GM12878 (cell line): ENCODE measurements around the gene PIPOX. TPM values are rescaled to one million over a fixed set of nuclear protein-coding genes. Genes with fewer than 3 reads are reported as not detected.

Experiments
- ATAC-seq: fragments of 200-7000 bp; cut with Tn5 transposase; 3 replicates; pipeline ENCODE4 v1.9.1; 2020; ENCODE audit warnings: mild to moderate bottlenecking, moderate library complexity
- BruUV-seq: library from RNA; stranded (reverse); fragments of 400-500 nt; replicated peaks from 2 replicates; lab custom pipeline; 2021; lab: Mats Ljungman, UMichigan
- CTCF ChIA-PET: fragments of 300-600 bp; sonication (Branson Sonifier 250); formaldehyde crosslinking; extraction: SDS; loops from one replicate; lab custom pipeline; 2021; ENCODE audit warnings: inconsistent platforms; lab: Yijun Ruan, JAX
- POLR2A ChIA-PET: fragments of 350-600 bp; formaldehyde crosslinking; extraction: SDS; loops from one replicate; lab custom pipeline; 2021; ENCODE audit warnings: inconsistent platforms; lab: Charles Lee
- RAD21 ChIA-PET: fragments of 300-600 bp; sonication (Branson Sonifier 250); formaldehyde crosslinking; loops from one replicate; lab custom pipeline; 2023; ENCODE audit warnings: antibody characterized with exemption; ENCODE audit not compliant: unreplicated experiment; lab: Charles Lee
- SMC1A ChIA-PET: fragments of 300-600 bp; sonication (Branson Sonifier 250); formaldehyde crosslinking; loops from one replicate; lab custom pipeline; 2023; ENCODE audit not compliant: unreplicated experiment, uncharacterized antibody; lab: Charles Lee
- DNase-seq: peaks from one replicate; pipeline ENCODE4 v3.0.0-alpha.2; 2011; ENCODE audit warnings: low read depth, low spot score
- FAIRE-seq: peaks from 3 replicates; lab custom pipeline; 2011; peaks lifted over from hg19 to GRCh38; lab: Jason Lieb, UNC
- H2AFZ ChIP-seq: 2 replicates; pipeline ENCODE4 v1.6.0; 2011; ENCODE audit warnings: low read depth, low read length, control low read depth; ENCODE audit not compliant: control insufficient read depth
- H3K27ac ChIP-seq: 2 replicates; pipeline ENCODE4 v1.5.1; 2011; ENCODE audit warnings: control low read depth; ENCODE audit not compliant: control insufficient read depth, insufficient read depth
- H3K27me3 ChIP-seq, 2 experiments: replicated peaks in 1 of 2; 2 replicates each; pipeline versions ENCODE4 v1.6.0 to v1.6.1; 2011; ENCODE audit warnings: low read length in 1 of 2; ENCODE audit not compliant: control insufficient read depth in 2 of 2, insufficient read depth in 2 of 2
- H3K36me3 ChIP-seq, 2 experiments: 2 replicates each; pipeline ENCODE4 v1.5.1; 2011; ENCODE audit warnings: low read length in 1 of 2; ENCODE audit not compliant: control insufficient read depth in 2 of 2, insufficient read depth in 2 of 2
- H3K4me1 ChIP-seq: 2 replicates; pipeline ENCODE4 v1.6.1; 2011; ENCODE audit warnings: mild to moderate bottlenecking, low read length, moderate library complexity, mixed read lengths; ENCODE audit not compliant: control insufficient read depth, insufficient read depth
- H3K4me2 ChIP-seq: 2 replicates; pipeline ENCODE4 v1.6.0; 2011; ENCODE audit warnings: control low read depth; ENCODE audit not compliant: control insufficient read depth, insufficient read depth
- H3K4me3 ChIP-seq: fragments of 200-600 bp; sonication (generic); 2 replicates; pipeline ENCODE4 v1.5.1; 2016
- H3K79me2 ChIP-seq: 2 replicates; pipeline ENCODE4 v1.6.0; 2011; ENCODE audit warnings: low read length; ENCODE audit not compliant: control insufficient read depth, insufficient read depth
- H3K9ac ChIP-seq: 2 replicates; pipeline ENCODE4 v1.8.0; 2011; ENCODE audit warnings: low read length, control low read depth, mixed read lengths; ENCODE audit not compliant: control insufficient read depth, insufficient read depth
- H3K9me3 ChIP-seq: replicated peaks from 3 replicates; pipeline ENCODE4 v1.5.1; 2011; ENCODE audit warnings: mild to moderate bottlenecking, low read length; ENCODE audit not compliant: control insufficient read depth, insufficient read depth
- H4K20me1 ChIP-seq: 2 replicates; pipeline ENCODE4 v1.6.0; 2011; ENCODE audit not compliant: control insufficient read depth, insufficient read depth
- CHD4 ChIP-seq: fragments of 200-600 bp; sonication (generic); IDR thresholded peaks from 2 replicates; pipeline ENCODE4 v1.6.1; 2016; ENCODE audit warnings: mild to moderate bottlenecking
- ETV6 ChIP-seq, 2 experiments: fragments of 450-650 bp in 1 of 2; IDR thresholded peaks in 1 of 2; conservative IDR thresholded peaks in 1 of 2; 2 replicates each; pipeline ENCODE4 v1.6.1; 2014; ENCODE audit warnings: antibody characterized with exemption in 1 of 2, borderline replicate concordance in 1 of 2, low read depth in 1 of 2, mild to moderate bottlenecking in 1 of 2, moderate library complexity in 1 of 2
- EZH2 ChIP-seq: IDR thresholded peaks from 2 replicates; pipeline ENCODE4 v1.6.1; 2012; ENCODE audit warnings: low read depth, mild to moderate bottlenecking, control low read depth, inconsistent platforms, low read length, borderline replicate concordance; ENCODE audit not compliant: control insufficient read depth
- GATAD2B ChIP-seq: fragments of 450-650 bp; conservative IDR thresholded peaks from 2 replicates; pipeline ENCODE4 v1.6.1; 2017; ENCODE audit warnings: low read depth, mild to moderate bottlenecking, moderate library complexity
- HDAC2 ChIP-seq: fragments of 200-600 bp; sonication (generic); IDR thresholded peaks from 2 replicates; pipeline ENCODE4 v1.6.1; 2017
- NR2C1 ChIP-seq: fragments of 450-650 bp; IDR thresholded peaks from 2 replicates; pipeline ENCODE4 v1.6.1; 2017; ENCODE audit warnings: antibody characterized with exemption, mild to moderate bottlenecking, moderate library complexity
- SIX5 ChIP-seq: IDR thresholded peaks from 2 replicates; pipeline ENCODE4 v1.6.1; 2011; ENCODE audit warnings: mild to moderate bottlenecking, low read depth, low read length, moderate library complexity; ENCODE audit not compliant: severe bottlenecking
- SMARCA5 ChIP-seq: fragments of 450-650 bp; IDR thresholded peaks from 2 replicates; pipeline ENCODE4 v1.6.1; 2017; ENCODE audit warnings: mild to moderate bottlenecking
- SMC3 ChIP-seq: IDR thresholded peaks from 2 replicates; pipeline ENCODE4 v1.6.1; 2011; ENCODE audit warnings: low read length, improper control_type of control experiment, borderline replicate concordance
- SP1 ChIP-seq: IDR thresholded peaks from one replicate; pipeline ENCODE4 v1.6.1; 2011; ENCODE audit warnings: low read depth, low read length
- WGBS: methylation state at CpG from one replicate; pipeline ENCODE4 v1.1.6; 2016; ENCODE audit warnings: low lambda C conversion rate; ENCODE audit not compliant: insufficient replicate concordance, insufficient coverage; ENCODE audit errors: missing lambda C conversion rate; 5-methylcytosine and 5-hydroxymethylcytosine counted together
- in situ Hi-C: fragments of 300-500 bp; cut with MboI; formaldehyde crosslinking; loops from 9 replicates; pipeline ENCODE4 v1.14.3; 2018; ENCODE audit warnings: mixed read lengths
- intact Hi-C: fragments of 100-400 bp; cut with micrococcal nuclease; formaldehyde crosslinking; loops from one replicate; pipeline ENCODE4 v1.14.2; 2022; ENCODE audit not compliant: unreplicated experiment
- polyA plus RNA-seq, 11 experiments: library from polyadenylated mRNA; depleted of rRNA in 4 of 11; unstranded in 6 of 11; stranded (reverse) in 5 of 11; fragments of >200 nt; fragmentation: Nextera tagmentation in 4 of 11; fragmentation: Illumina TruSeq in 1 of 11; extraction: Ambion mirVana in 4 of 11; extraction: Trizol in 1 of 11; gene quantifications; 1 replicate in 1 of 11; 2 replicates in 10 of 11; pipeline versions ENCODE4 v1.2.1 to v1.2.3, GENCODE V29; 2011 to 2016; ENCODE audit warnings: inconsistent platforms in 2 of 11, missing spikeins in 2 of 11, low read depth in 1 of 11
- total RNA-seq, 4 experiments: library from RNA; depleted of rRNA in 3 of 4; stranded (reverse); fragments of >200 nt in 3 of 4; fragmentation: Illumina TruSeq in 1 of 4; extraction: Trizol in 1 of 4; gene quantifications; 2 replicates each; pipeline versions ENCODE4 v1.2.1 to v1.2.3, GENCODE V29; 2013 to 2021
- TF ChIP-seq, protein P1 (sequence below): fragments of 450-650 bp; IDR thresholded peaks from 2 replicates; pipeline ENCODE4 v1.6.1; 2017; ENCODE audit warnings: antibody characterized with exemption, mild to moderate bottlenecking, moderate library complexity
- TF ChIP-seq, protein P2 (sequence below): IDR thresholded peaks from 2 replicates; pipeline ENCODE4 v1.6.1; 2011; ENCODE audit warnings: borderline replicate concordance, low read depth, mild to moderate bottlenecking, moderate library complexity, low read length; ENCODE audit not compliant: insufficient read depth, poor library complexity, severe bottlenecking

Gene PIPOX
- total and polyA plus RNA-seq, 10 of the 15 experiments (the other 5 are each of a cell fraction or from before 2014, with no cell fraction given) = 0.22 to 1.4 (median 0.56) TPM; not detected in 1

DNA sequence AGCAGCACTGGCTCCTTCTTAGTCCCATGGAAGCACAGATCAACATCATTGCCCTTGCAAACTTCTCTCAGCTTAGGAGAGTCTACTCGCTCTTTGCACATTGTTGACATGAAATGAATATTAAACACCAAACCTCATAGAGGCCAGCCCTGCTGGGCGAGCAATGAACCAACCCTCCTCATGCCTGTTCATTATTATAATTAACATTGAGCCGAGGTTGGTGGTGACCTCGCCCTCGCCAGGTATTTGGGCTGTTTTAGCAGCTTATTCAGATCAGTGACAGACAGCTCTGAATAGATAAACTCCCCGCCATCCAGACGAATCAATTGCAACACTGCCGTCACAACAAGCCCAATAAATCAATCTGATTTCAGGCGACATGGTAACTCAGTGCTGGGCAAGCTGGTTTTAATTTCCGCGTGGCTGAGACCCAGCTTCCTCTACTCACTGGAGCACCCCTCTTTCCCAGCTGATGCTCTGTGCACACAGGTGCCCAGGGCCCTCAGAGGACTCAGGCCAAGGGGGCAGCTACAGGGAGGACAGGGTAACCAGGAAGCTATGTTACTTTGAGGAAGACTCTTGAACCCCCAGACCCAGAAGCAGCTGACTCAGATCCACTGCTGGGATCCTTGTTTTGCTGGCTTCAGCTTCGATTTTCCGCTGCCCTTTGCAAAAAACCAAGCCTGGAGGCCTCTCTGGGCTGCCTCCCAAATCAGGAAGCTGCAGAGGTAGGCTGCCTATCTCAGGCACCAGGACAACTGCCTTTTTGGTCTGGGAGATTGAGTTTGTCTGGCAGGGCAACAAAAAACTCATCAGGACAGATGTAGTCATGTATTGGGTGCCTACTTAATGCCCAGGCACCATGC lies 26.4 kb upstream of the PIPOX start:
- Histone ChIP-seq H3K79me2 (no peaks in the 10 kb centered on the region), H3K36me3 (no peaks in the 10 kb centered on the region)
- WGBS = 15% methylated on average over 13 of the region's 13 CpGs
- TF ChIP-seq EZH2 (no peak), SP1 (no peak), HDAC2 (no peak), GATAD2B (no peak), NR2C1 (no peak), ETV6 (conservative IDR thresholded peaks at IDR 0.05 in 1 of 2, IDR thresholded peaks at IDR 0.05 in 1 of 2; ENCODE audit: borderline replicate concordance in 1 of 2, low read depth in 1 of 2) (no peak), SMARCA5 (no peak), CHD4 (no peak), SMC3 (no peak), SIX5 (no peak)
- TF ChIP-seq, protein P1, sequence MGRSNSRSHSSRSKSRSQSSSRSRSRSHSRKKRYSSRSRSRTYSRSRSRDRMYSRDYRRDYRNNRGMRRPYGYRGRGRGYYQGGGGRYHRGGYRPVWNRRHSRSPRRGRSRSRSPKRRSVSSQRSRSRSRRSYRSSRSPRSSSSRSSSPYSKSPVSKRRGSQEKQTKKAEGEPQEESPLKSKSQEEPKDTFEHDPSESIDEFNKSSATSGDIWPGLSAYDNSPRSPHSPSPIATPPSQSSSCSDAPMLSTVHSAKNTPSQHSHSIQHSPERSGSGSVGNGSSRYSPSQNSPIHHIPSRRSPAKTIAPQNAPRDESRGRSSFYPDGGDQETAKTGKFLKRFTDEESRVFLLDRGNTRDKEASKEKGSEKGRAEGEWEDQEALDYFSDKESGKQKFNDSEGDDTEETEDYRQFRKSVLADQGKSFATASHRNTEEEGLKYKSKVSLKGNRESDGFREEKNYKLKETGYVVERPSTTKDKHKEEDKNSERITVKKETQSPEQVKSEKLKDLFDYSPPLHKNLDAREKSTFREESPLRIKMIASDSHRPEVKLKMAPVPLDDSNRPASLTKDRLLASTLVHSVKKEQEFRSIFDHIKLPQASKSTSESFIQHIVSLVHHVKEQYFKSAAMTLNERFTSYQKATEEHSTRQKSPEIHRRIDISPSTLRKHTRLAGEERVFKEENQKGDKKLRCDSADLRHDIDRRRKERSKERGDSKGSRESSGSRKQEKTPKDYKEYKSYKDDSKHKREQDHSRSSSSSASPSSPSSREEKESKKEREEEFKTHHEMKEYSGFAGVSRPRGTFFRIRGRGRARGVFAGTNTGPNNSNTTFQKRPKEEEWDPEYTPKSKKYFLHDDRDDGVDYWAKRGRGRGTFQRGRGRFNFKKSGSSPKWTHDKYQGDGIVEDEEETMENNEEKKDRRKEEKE = no peak
- TF ChIP-seq, protein P2, sequence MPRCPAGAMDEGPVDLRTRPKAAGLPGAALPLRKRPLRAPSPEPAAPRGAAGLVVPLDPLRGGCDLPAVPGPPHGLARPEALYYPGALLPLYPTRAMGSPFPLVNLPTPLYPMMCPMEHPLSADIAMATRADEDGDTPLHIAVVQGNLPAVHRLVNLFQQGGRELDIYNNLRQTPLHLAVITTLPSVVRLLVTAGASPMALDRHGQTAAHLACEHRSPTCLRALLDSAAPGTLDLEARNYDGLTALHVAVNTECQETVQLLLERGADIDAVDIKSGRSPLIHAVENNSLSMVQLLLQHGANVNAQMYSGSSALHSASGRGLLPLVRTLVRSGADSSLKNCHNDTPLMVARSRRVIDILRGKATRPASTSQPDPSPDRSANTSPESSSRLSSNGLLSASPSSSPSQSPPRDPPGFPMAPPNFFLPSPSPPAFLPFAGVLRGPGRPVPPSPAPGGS = no peak
- TF ChIP-seq, all 136 proteins: peak for 0
- Histone ChIP-seq H3K4me2 (no peak overlapping the region), H3K9ac (no peak overlapping the region), H3K4me1 (no peaks in the 10 kb centered on the region), H3K9me3 (no peaks in the 10 kb centered on the region), H3K27me3 (peaks cover 0 to 6% of the 10 kb centered on the region in 2 experiments; a peak in 1 of 4 replicates), H3K4me3 (no peak overlapping the region), H4K20me1 (no peaks in the 10 kb centered on the region), H2AFZ (no peak overlapping the region), H3K27ac (no peak overlapping the region)
- ChIA-PET POLR2A (interaction anchor here (0.5 kb wide), 1 partner anchor 548 kb away, joined by 3 read pairs; no protein-coding TSS in a partner anchor), CTCF (interaction anchor here (0.8 to 2.2 kb wide), 2 partner anchors 51 to 100 kb away, joined by 5 to 8 read pairs; no protein-coding TSS in a partner anchor), SMC1A (no interaction called here), RAD21 (interaction anchor here (1.5 kb wide), 1 partner anchor 51 kb away, joined by 3 read pairs; no protein-coding TSS in a partner anchor)
- intact Hi-C loops = loop anchor here (5.0 kb wide), 1 partner anchor 44 kb away; no protein-coding TSS in a partner anchor
- FAIRE-seq = no peak
- in situ Hi-C loops = no loop called here
- BruUV-seq = no TSS peak
- ATAC-seq = no peak
- DNase-seq = no peak
